B cell (primary cell): ENCODE results near the gene CHAT. TPM values are rescaled to one million over a fixed set of nuclear protein-coding genes. Genes with fewer than 3 reads are reported as not detected.

ENCODE experiments used
- ATAC-seq: fragments of 200-7000 bp; cut with Tn5 transposase; one replicate; pipeline ENCODE4 v1.10.0; 2021; ENCODE audit warnings: low read depth, mild to moderate bottlenecking, moderate number of reproducible peaks, moderate library complexity
- CTCF ChIA-PET: fragments of 350-600 bp; sonication (Branson Sonifier 250); formaldehyde crosslinking; loops from one replicate; lab custom pipeline; 2021; ENCODE audit warnings: antibody characterized with exemption, inconsistent platforms; lab: Charles Lee
- POLR2A ChIA-PET: fragments of 350-600 bp; sonication (Branson Sonifier 250); formaldehyde crosslinking; loops from one replicate; lab custom pipeline; 2021; ENCODE audit warnings: antibody characterized with exemption; lab: Charles Lee
- DNase-seq: peaks from one replicate; pipeline ENCODE4 v3.0.0; 2013
- H2AFZ ChIP-seq: 2 replicates; pipeline ENCODE4 v1.6.1; 2012; ENCODE audit warnings: mild to moderate bottlenecking, low read depth, low read length; ENCODE audit not compliant: insufficient read depth, poor library complexity, severe bottlenecking
- H3K27ac ChIP-seq, 2 donors: 1 replicate in 1 of 2; 2 replicates in 1 of 2; pipeline ENCODE4 v1.5.1; 2012 to 2013; ENCODE audit warnings: low read length in 2 of 2, mild to moderate bottlenecking in 2 of 2, moderate library complexity in 1 of 2
- H3K27me3 ChIP-seq, 4 experiments: fragments of 200-600 bp in 1 of 4; sonication (generic) in 1 of 4; replicated peaks in 1 of 4; 1 replicate in 2 of 4; 2 replicates in 2 of 4; pipeline versions ENCODE4 v1.6.1 to v1.7.0; 2013 to 2016; ENCODE audit warnings: low read length in 3 of 4, mild to moderate bottlenecking in 2 of 4, mixed read lengths in 1 of 4, moderate library complexity in 1 of 4; ENCODE audit not compliant: insufficient read depth in 4 of 4, control insufficient read depth in 3 of 4; ENCODE audit errors: control extremely low read depth in 1 of 4
- H3K36me3 ChIP-seq, 2 experiments: replicated peaks in 1 of 2; 1 replicate in 1 of 2; 2 replicates in 1 of 2; pipeline versions ENCODE4 v1.6.1 to v1.7.1; 2013; ENCODE audit warnings: low read length in 1 of 2; ENCODE audit not compliant: insufficient read depth in 2 of 2, control insufficient read depth in 1 of 2; ENCODE audit errors: control extremely low read depth in 1 of 2, extremely low read depth in 1 of 2
- H3K4me1 ChIP-seq, 2 donors: fragments of 200-600 bp in 1 of 2; sonication (generic) in 1 of 2; 1 replicate in 1 of 2; 2 replicates in 1 of 2; pipeline versions ENCODE4 v1.5.1 to v1.6.1; 2013 to 2017; ENCODE audit warnings: low read length in 2 of 2; ENCODE audit not compliant: control insufficient read depth in 2 of 2, insufficient read depth in 2 of 2
- H3K4me2 ChIP-seq: replicated peaks from 2 replicates; pipeline ENCODE3; 2012; ENCODE audit warnings: mild to moderate bottlenecking, low read depth, low read length; ENCODE audit not compliant: poor library complexity, severe bottlenecking
- H3K4me3 ChIP-seq, 5 experiments: fragments of 200-600 bp in 1 of 5; sonication (generic) in 1 of 5; 1 replicate in 3 of 5; 2 replicates in 2 of 5; pipeline versions ENCODE4 v1.5.1 to v1.7.0; 2011 to 2016; ENCODE audit warnings: low read length in 4 of 5, mild to moderate bottlenecking in 4 of 5, low read depth in 2 of 5, control low read depth in 1 of 5, moderate library complexity in 1 of 5; ENCODE audit not compliant: insufficient read depth in 1 of 5; ENCODE audit errors: control extremely low read depth in 1 of 5, extremely low read depth in 1 of 5
- H3K79me2 ChIP-seq: fragments of 200-600 bp; sonication (generic); one replicate; pipeline ENCODE4 v1.6.0; 2016; ENCODE audit warnings: low read length; ENCODE audit not compliant: control insufficient read depth, insufficient read depth
- H3K9ac ChIP-seq: fragments of 200-600 bp; sonication (generic); 2 replicates; pipeline ENCODE4 v1.6.1; 2017; ENCODE audit warnings: mild to moderate bottlenecking, low read length, moderate library complexity
- H3K9me3 ChIP-seq, 3 donors: one replicate each; pipeline versions ENCODE4 v1.6.1 to v1.7.1; 2013; ENCODE audit warnings: low read length in 2 of 3; ENCODE audit not compliant: control insufficient read depth in 2 of 3, insufficient read depth in 1 of 3; ENCODE audit errors: control extremely low read depth in 1 of 3
- H4K20me1 ChIP-seq: 2 replicates; pipeline ENCODE4 v1.6.0; 2012; ENCODE audit warnings: mild to moderate bottlenecking, low read length; ENCODE audit not compliant: insufficient read depth, control insufficient read depth, poor library complexity, severe bottlenecking
- H3K27ac Mint-ChIP-seq: one replicate; pipeline ENCODE4 v1.8.0; 2021; ENCODE audit warnings: mixed read lengths
- H3K27me3 Mint-ChIP-seq: one replicate; pipeline ENCODE4 v1.8.0; 2021; ENCODE audit warnings: mixed read lengths
- H3K4me1 Mint-ChIP-seq: one replicate; pipeline ENCODE4 v1.8.0; 2021; ENCODE audit warnings: mixed read lengths
- H3K4me3 Mint-ChIP-seq: one replicate; pipeline ENCODE4 v1.8.0; 2021; ENCODE audit warnings: mixed read lengths
- H3K9me3 Mint-ChIP-seq: one replicate; pipeline ENCODE4 v1.8.0; 2022; ENCODE audit warnings: mixed read lengths; ENCODE audit not compliant: insufficient read depth
- CTCF ChIP-seq: fragments of 200-600 bp; IDR thresholded peaks from one replicate; pipeline ENCODE4 v1.8.0; 2022; ENCODE audit warnings: antibody characterized with exemption, mild to moderate bottlenecking
- EZH2 ChIP-seq: IDR thresholded peaks from 2 replicates; pipeline ENCODE4 v1.6.1; 2012; ENCODE audit warnings: borderline replicate concordance, low read depth, mild to moderate bottlenecking, moderate library complexity, low read length; ENCODE audit not compliant: insufficient read depth, poor library complexity, severe bottlenecking
- WGBS: methylation state at CpG from one replicate; pipeline ENCODE4 v1.1.5; 2013; ENCODE audit warnings: missing lambda C conversion rate; ENCODE audit not compliant: insufficient coverage; 5-methylcytosine and 5-hydroxymethylcytosine counted together
- intact Hi-C: fragments of 100-400 bp; cut with micrococcal nuclease; formaldehyde crosslinking; loops from one replicate; pipeline ENCODE4 v1.10.0; 2022
- polyA plus RNA-seq: library from polyadenylated mRNA; depleted of rRNA; stranded (reverse); fragments of >200 nt; gene quantifications from 2 replicates; pipeline ENCODE4 v1.2.3, GENCODE V29; 2012
- total RNA-seq, 2 donors: library from RNA; stranded (reverse); fragments of 120-200 nt in 1 of 2; gene quantifications; 1 replicate in 1 of 2; 2 replicates in 1 of 2; pipeline versions ENCODE4 v1.2.3 to v1.2.4, GENCODE V29; 2013 to 2022

The CHAT gene
- total and polyA plus RNA-seq, 2 donors (not counting 1 experiment from before 2014, with no cell fraction given) = not detected

GRCh38 chr10:49633327-49634068, 19.7 kb downstream of the CHAT start:
- ChIA-PET POLR2A (no interaction called here), CTCF (no interaction called here)
- no peaks in the 10 kb centered on the region for H3K4me1 ChIP-seq
- no peak for ATAC-seq
- no peak overlapping the region for H3K4me3 Mint-ChIP-seq
- no peak overlapping the region for H3K9ac ChIP-seq
- H3K9me3 ChIP-seq = peaks cover 0 to 4% (median 0%) of the 10 kb centered on the region in 3 donors
- no peak overlapping the region for H3K4me3 ChIP-seq
- no peaks in the 10 kb centered on the region for H3K36me3 ChIP-seq
- intact Hi-C loops = no loop called here
- DNase-seq = no peak
- peaks cover 0 to 2% (median 0%) of the 10 kb centered on the region in 4 experiments for H3K27me3 ChIP-seq
- H4K20me1 ChIP-seq = no peaks in the 10 kb centered on the region
- no peak overlapping the region for H3K27ac ChIP-seq
- TF ChIP-seq CTCF (no peak), EZH2 (no peak)
- WGBS = 62% methylated on average over 13 of the region's 13 CpGs
- no peaks in the 10 kb centered on the region for H3K9me3 Mint-ChIP-seq
- H3K4me2 ChIP-seq = no peak overlapping the region
- no peaks in the 10 kb centered on the region for H3K4me1 Mint-ChIP-seq
- H2AFZ ChIP-seq = no peak overlapping the region
- no peaks in the 10 kb centered on the region for H3K79me2 ChIP-seq
- H3K27ac Mint-ChIP-seq = no peak overlapping the region
- peaks cover 10% of the 10 kb centered on the region for H3K27me3 Mint-ChIP-seq

- H3K4me3 Mint-ChIP-seq = no peak overlapping the region
- peaks cover 10% of the 10 kb centered on the region for H3K27me3 Mint-ChIP-seq
These were observed 20.3 kb downstream of the CHAT start for GRCh38 chr10:49634069-49634660.

More at GRCh38 chr10:49634069-49634660, 20.3 kb downstream of the CHAT start:
- ChIA-PET POLR2A (no interaction called here), CTCF (no interaction called here)
- H3K4me2 ChIP-seq = no peak overlapping the region
- intact Hi-C loops = no loop called here
- H3K79me2 ChIP-seq = no peaks in the 10 kb centered on the region
- H3K27ac ChIP-seq = no peak overlapping the region
- no peak overlapping the region for H3K4me3 ChIP-seq
- Mint-ChIP-seq H3K27ac (no peak overlapping the region), H3K4me1 (no peaks in the 10 kb centered on the region), H3K9me3 (no peaks in the 10 kb centered on the region)
- TF ChIP-seq EZH2 (no peak), CTCF (no peak)
- no peaks in the 10 kb centered on the region for H3K9me3 ChIP-seq
- 87% methylated on average over 5 of the region's 8 CpGs for WGBS
- no peak overlapping the region for H2AFZ ChIP-seq
- no peaks in the 10 kb centered on the region for H4K20me1 ChIP-seq
- peaks cover 0 to 2% (median 0%) of the 10 kb centered on the region in 4 experiments for H3K27me3 ChIP-seq
- H3K4me1 ChIP-seq = no peaks in the 10 kb centered on the region
- DNase-seq (no peak), ATAC-seq (no peak)
- H3K9ac ChIP-seq = no peak overlapping the region
- no peaks in the 10 kb centered on the region for H3K36me3 ChIP-seq
